NCI-H2081 treated with DMSO at 0.1 percent for 48 hours (cell line): ENCODE data around the gene ZSCAN18.
A peak's percentile ranks its signal among the peaks of the same experiment; 100 is the strongest.
"Not testable (repeated sequence)": the region's sequence is repeated elsewhere in the genome, so short reads cannot be mapped to it uniquely, and the experiment has no call there.

Experiments
- DNase-seq: peaks from one replicate; lab custom pipeline; 2025; lab: John Stamatoyannopoulos, UW

ZSCAN18 gene, protein sequence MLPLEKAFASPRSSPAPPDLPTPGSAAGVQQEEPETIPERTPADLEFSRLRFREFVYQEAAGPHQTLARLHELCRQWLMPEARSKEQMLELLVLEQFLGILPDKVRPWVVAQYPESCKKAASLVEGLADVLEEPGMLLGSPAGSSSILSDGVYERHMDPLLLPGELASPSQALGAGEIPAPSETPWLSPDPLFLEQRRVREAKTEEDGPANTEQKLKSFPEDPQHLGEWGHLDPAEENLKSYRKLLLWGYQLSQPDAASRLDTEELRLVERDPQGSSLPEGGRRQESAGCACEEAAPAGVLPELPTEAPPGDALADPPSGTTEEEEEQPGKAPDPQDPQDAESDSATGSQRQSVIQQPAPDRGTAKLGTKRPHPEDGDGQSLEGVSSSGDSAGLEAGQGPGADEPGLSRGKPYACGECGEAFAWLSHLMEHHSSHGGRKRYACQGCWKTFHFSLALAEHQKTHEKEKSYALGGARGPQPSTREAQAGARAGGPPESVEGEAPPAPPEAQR

GRCh38 chr19:58097781-58098681 is at the start of gene ZSCAN18:
Gene ZSCAN18, minus strand, starts transcription at chr19:58098231. Its CDS starts 7,964 bp downstream, at chr19:58090267.
- DNase-seq: peak; percentile 65

DNA sequence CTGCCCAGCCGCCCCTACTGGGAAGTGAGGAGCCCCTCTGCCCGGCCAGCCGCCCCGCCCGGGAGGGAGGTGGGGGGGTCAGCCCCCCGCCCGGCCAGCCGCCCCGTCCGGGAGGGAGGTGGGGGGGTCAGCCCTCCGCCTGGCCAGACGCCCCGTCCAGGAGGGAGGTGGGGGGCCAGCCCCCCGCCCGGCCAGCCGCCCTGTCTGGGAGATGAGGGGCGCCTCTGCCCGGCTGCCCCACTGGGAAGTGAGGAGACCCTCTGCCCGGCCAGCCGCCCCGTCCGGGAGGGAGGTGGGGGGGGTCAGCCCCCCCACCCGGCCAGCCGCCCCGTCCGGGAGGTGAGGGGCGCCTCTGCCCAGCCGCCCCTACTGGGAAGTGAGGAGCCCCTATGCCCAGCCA is 49.4 kb upstream of the ZSCAN18 start:
- not testable (repeated sequence) for DNase-seq

- DNase-seq: no peak
Observed at GRCh38 chr19:58145849-58146248, 47.8 kb upstream of the ZSCAN18 start.

GRCh38 chr19:58134244-58134643 is 36.2 kb upstream of the ZSCAN18 start:
- DNase-seq: no peak

GRCh38 chr19:58129284-58129683 is 31.3 kb upstream of the ZSCAN18 start:
- no peak for DNase-seq

- DNase-seq: no peak
Observed at GRCh38 chr19:58128041-58128685, 30.1 kb upstream of the ZSCAN18 start.

DNA sequence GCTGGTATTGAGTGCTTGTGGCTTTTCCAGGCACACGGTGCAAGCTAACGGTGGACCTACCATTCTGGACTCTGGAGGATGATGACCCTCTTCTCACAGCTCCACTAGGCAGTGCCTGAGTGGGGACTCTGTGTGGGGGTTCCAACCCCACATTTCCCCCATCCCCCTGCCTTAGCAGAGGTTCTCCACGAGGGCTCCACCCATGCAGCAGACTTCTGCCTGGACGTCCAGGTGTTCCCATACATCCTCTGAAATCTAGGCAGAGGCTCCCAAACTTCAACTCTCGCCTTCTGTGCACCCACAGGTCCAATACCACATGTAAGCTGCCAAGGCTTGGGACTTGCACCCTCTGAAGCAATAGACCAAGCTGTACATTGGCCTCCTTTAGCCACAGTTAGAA is 25.3 kb upstream of the ZSCAN18 start:
- no peak for DNase-seq

DNA sequence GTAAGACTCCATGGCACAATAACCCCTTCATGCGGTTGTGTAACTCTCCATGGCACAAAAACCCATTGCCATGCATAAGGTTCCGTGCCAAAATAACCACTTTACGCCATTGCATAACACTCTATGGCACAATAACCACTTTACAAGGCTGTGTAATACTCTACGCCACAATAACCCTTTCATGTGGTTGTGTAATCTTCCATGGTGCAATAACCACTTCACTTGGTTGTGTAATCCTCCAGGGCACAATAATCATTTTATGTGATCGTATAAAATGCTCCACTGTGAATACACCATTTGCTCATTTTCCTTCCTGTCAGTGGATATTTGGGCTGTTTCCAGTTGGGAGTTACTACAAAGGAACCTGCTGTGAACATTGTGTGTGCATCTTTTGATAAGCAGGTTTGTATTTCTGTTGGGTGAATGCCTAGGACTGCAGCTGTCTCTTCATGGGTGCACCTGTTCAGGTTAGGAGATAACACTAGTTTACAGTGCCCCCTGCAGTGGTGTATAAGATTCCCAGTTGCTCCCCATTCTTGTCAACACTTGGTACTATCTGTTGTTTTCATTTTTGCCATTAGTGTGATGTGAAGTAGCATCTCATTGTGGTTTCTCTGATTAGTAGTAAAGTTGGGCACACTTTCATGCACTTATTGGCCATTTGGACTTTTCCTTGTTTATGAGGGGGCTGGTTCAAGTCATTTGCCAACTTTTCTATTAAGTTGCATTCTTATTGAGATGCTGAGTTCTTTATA is 21.1 kb upstream of the ZSCAN18 start:
- DNase-seq: no peak

GRCh38 chr19:58117841-58118575 is 20.0 kb upstream of the ZSCAN18 start:
- DNase-seq: no peak

- no peak for DNase-seq
Observed at GRCh38 chr19:58108546-58108817, 10.5 kb upstream of the ZSCAN18 start.

DNA sequence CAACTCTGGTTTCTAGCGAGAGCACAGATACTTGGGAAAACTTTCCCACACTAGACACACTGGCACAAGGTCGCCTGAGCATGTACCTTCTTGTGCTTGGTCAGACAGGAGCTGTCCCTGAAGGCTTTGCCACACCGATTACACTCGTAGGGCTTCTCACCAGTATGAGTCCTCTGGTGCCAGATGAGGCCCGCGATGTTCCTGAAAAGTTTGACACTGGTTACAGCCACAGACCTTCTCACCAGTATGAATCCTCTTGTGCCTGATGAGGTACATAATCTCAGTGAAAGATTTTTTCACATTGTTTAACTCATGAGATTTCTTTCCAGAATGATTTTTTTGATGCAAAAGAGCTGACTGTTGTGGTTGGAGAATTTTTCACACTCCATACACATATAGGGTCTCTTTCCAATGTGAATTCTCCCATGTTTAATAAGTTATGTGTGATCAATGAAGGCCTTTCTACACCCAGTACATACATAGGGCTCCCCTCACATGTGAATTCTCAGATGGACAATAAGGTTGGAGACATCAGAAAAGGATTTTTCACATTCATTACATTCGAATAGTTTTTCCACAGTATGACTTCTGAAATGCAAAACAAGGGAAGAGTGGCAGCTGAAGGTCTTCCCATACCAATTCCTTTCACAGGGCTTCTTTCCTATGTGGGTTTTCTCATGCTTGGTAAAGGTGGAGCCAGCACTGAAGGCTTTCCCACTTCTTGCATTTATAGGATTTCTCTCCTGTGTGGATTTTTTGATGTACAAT is 9.9 kb upstream of the ZSCAN18 start:
- no peak for DNase-seq

DNA sequence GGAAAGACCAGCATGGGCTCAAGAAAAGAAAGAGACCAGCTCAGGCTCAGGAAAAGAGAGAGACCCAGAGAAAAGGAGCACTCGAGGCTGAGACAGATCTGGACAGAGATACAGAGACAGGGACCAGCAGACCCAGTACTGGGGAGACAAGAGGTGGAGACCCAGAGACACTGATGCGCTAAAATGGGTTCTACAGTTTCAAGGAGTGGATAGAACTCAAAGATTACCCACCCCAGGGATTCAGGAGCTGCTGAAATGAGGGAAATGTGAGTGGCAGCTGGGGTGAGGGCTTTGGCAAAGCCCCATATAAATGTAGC is 609 bp upstream of the ZSCAN18 start:
- DNase-seq: no peak

- no peak for DNase-seq
Observed at GRCh38 chr19:58097349-58097748, 682 bp downstream of the ZSCAN18 start.

GRCh38 chr19:58096884-58097283 is 1.1 kb downstream of the ZSCAN18 start:
- no peak for DNase-seq

DNA sequence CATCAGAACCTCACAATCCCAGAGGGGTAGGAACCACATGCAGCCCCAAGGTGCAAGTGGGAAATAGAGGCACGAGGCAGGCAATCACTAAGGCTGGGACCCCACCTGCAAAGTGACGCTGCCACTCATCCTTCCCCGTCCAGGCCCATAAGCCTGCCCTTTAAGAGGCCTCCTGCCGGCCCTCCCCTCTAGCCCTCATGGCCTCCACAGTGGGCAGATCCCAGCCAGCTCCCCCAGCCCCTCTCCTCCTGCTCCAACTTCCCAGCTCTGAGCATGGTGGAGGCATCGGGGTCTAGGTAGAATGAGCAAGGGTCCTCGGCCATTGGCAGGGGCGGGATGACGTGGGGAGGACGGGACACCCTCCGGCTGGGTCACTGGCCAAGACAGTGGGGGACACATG is 2.7 kb downstream of the ZSCAN18 start:
- no peak for DNase-seq

- DNase-seq: no peak
Observed at GRCh38 chr19:58093071-58093470, 5.0 kb downstream of the ZSCAN18 start.

DNA sequence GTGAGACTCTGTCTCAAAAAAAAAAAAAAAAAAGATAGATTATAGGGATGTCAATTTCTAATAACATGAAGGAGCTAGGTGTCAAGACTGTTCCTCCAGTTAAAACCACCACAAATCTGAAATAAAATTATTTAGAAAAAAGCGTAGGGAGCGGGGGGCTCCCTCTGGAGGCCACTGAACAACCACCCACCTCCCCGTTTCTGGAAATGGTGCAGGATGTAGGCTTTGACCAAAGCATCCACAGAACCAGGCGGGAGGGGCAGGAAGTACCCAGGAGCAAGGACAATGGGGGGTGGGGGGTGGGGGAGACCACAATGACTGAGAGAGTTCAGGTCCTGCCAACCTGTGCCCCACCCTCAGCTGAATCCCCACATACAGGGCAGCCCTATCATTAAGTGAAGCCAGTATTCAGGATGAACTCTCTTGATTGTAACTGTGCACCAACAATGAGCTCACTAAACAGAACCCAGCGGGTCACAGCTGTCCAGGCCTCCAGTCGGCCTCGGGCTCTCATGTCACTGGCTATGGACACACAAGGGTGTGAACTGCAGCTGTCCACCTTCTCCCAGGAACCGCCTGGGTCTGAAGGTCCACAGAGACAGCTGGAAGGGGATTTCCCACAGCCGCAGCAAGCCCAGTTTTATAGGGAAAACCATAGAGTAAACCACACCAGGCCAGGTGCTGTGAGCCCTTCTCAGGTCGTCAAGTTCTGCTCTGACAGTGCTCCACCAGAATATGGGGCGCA is 6.6 kb downstream of the ZSCAN18 start:
- DNase-seq: no peak

DNA sequence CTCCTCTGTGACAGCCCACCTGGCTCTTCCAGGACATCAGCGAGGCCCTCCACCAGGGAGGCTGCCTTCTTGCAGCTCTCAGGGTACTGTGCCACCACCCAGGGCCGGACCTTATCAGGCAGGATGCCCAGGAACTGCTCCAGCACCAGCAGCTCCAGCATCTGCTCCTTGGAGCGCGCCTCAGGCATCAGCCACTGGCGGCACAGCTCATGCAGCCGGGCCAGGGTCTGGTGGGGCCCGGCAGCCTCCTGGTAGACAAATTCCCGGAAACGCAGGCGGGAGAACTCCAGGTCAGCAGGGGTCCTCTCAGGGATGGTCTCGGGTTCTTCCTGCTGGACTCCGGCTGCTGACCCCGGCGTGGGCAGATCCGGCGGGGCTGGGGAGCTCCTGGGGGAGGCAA is 8.2 kb downstream of the ZSCAN18 start:
- no peak for DNase-seq

DNA sequence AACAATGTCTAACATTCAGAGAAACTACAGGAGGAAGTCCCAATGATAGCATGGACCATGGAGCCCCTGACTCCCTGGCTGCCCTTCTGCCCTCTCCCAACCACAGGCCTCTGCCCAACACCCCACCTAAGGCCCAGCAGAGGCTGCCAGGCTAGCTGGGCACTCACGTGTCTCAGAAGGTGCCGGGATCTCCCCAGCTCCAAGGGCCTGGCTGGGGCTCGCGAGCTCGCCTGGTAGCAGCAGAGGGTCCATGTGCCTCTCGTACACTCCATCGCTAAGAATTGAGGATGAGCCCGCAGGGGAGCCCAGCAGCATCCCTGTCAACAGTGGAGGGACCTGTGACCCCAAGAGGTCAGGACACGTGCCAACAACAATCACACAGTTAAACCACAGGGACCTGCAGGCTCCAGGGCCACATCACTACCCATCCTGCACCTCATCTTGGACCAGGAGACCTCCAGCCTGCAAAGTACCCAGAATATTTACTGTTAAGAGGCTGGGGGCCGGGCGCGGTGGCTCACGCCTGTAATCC is 9.4 kb downstream of the ZSCAN18 start:
- DNase-seq: no peak
